GM18907 (cell line): ENCODE data around the gene TGIF1.
"Not testable (repeated sequence)": the region's sequence is repeated elsewhere in the genome, so short reads cannot be mapped to it uniquely, and the experiment has no call there.

Source experiments
- ATAC-seq: cut with Tn5 transposase; IDR thresholded peaks from one replicate; pipeline ENCODE4 v1.9.1; 2021; ENCODE audit warnings: mild to moderate bottlenecking, moderate library complexity; ENCODE audit not compliant: unreplicated experiment

The TGIF1 gene

DNA sequence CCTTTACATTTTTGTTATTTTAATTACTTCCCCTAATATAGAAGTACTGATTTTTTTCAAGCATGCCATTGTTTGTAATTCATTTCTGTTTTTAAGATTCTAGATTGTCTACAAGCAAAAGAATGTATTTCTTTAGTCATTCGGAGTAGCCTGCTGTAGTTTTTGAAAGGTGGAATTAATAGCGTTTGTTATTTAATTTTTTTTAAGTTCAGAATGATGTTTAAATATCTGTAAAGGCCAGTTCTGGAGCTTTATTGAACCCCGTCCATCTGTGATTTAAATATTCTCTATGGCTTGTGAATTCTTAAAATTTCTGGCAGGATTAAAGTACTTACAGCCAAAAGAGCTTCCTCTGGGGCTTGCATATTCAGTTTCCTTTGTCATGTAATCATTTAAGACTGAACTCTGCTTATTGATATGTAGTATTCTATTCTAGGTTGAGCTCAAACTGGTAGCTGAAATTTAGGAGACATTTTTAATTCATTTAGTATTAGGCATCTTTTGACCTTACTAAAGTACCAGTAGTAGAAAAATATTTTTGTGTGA lies 5.2 kb downstream of the TGIF1 start:
- ATAC-seq = no peak

DNA sequence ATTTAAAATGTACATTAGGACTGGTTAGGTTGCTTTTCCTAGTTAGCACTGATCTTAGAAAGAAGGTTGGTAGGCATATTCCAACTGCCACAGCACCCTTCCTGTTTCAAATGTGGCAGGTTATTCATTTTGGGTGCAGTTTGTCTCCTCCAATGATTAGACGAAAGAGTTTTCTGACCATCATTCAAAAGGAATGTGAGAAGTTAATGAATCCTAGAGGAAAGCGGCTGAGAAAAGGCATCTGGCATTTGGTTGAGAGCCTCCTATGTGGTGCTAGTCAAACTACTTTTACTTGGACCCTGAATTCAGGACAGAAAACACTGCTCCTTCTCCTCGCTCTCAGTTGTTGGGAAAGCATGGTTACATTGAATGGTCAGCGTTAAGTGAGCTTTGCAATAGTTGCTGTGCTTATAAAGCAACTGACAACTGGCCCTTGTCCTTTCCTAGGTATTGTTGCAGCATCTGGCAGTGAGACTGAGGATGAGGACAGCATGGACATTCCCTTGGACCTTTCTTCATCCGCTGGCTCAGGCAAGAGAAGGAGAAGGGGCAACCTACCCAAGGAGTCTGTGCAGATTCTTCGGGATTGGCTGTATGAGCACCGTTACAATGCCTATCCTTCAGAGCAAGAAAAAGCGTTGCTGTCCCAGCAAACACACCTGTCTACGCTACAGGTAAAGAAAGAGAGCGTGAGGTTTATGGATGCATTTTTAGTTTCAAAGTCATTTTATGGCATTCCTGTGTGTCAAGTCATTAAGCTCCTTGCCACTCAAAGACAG lies 6.1 kb downstream of the TGIF1 start:
- no peak for ATAC-seq

DNA sequence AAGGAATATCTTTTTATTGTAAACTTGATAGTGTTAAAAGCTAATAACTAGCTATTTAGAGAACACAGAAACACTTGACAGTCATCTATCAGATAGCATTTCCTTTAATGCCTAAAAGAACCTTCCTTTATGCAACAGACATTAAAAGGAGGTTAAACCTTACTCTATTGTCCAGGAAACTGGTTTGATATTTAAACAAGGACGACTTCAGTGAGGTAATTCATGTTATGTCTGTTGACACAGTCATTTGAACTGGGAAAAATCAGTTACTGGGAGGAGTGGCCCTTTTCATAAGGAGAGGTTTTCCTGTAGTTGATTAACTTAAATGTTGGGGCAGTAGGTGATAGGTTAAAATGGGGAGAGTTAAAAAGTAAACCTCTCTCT lies 6.7 kb downstream of the TGIF1 start:
- ATAC-seq = no peak

DNA sequence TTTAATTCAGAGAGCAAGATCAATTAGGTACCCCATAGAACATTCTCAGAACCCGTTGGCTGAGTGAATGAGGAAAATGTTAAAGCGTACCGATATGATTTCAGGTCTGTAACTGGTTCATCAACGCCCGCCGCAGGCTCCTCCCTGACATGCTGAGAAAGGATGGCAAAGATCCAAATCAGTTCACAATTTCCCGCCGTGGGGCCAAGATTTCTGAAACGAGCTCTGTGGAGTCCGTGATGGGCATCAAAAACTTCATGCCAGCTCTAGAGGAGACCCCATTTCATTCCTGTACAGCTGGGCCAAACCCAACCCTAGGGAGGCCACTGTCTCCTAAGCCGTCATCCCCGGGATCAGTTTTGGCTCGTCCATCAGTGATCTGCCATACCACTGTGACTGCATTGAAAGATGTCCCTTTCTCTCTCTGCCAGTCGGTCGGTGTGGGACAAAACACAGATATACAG lies 7.3 kb downstream of the TGIF1 start:
- ATAC-seq = no peak

DNA sequence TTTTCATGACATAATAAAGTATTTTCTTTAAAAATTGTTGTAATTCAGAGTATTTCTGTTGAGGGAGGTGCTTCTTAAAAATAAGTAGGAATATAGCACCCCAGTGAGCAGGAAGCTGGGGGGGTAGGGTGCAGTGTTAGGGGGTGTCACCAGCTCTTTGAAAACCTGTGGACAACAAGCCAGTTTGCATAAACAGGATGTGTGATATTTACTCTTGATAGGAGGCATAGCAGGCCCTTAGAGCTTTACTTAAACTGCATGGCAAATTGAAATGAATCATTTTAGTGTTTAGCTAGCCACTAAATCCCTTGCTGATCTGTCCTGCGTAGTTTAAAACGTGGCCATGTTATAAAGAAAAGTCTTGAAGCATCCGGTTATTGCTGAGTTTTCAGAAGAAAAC lies 8.4 kb downstream of the TGIF1 start:
- no peak for ATAC-seq

DNA sequence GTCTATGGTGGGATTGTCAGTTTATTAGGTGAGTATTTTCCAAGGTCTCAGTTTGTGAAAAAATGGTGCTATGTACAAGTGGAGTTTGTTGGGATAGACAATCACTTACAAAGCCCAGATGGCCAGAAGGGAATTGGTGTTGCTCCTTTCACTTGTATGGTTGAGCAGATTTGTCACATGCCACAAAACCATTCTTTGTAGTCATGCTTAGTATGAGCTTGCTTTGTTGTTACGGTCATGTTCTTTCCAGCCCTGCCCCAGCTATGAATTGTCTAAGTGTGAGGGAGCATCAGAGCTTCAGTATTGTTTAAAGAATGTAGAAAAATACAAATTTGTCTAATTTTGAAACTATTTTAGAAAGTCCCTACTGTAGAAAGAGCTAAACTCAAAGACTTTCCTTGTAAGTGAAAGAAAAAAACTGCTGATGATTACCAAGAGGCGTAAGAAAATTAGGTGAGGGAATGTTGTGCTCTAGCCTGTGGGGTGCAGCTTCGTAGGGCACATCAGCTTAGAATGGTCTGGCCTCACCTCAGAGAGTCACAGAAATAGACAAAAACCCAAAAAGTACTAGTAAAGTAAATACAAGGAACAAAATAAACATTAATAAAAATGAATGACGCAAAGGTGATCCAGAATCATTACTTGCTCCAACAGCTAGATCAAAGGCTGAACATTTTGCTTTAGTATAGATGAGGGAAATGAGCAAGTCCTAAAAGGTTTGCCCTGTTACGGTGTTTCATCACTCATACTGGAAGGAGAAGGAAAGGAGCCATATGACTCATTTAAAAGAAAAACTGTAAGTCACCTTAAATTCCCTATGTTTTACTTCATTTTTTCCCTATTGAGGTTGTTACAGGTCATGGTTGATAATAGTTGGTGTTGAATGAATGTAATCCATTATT lies 9.2 kb downstream of the TGIF1 start:
- peak; percentile 57 for ATAC-seq

DNA sequence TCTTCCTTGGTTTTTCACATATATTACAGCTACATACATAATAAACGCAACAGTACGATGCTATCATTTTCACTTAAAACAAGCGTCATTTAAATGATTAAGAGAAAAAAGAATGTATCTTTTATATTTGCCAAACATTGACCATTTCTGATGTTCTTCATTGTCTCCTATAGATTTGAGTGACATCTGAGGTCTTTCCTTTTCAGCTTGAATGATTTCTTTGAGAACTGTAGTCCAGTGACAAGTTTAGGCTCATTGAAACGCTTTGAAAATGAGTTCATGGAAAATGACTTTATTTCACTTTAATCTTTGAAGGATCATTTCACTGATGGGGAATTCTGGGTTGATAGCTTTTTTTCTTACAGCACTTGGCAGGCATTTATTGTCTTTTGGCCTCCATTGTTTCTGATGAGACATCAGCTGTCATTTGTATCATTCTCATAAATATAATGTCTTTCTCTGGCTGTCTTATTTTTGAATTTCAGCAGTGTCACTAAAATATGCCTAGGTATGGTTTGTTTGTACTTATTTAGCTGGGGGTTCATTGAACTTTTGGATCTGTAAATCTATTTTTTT lies 10.9 kb downstream of the TGIF1 start:
- no peak for ATAC-seq

DNA sequence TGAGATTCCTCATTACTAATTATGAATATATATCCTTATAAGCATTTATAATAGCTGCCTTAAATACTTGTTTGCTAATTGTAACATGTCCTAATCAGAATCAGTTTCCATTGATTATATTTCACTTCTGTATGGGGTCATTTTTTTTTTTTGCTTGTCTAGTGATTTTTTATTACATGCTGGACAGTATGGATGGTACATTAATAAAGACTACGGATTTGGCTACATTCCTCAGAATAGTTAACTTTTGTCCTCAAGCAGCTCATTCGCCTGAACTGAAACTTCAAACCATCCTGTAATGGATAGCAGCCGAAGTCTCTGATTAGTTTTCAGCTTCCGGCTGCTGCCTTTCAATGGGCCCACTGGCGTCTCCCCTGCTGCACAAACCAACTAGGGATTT lies 11.7 kb downstream of the TGIF1 start:
- ATAC-seq = no peak

DNA sequence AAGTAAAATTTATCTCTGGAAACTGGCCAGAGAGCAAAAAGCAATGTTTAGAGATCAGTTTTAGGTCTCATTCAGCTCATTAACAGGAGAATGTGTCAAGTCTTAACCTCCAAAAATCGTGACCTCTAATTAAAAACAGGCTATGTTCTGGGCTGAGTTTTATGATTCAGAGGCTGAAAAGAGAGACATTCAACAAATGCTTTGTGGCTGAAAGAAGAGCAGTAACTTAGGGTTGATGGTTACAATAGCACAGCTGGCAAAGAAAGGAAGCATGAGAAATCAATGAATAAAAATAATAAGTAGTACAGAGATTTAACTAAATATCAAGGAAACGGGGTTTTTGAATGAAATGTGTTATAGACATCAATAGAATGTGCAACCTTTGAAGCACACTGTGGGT lies 13.1 kb downstream of the TGIF1 start:
- no peak for ATAC-seq

DNA sequence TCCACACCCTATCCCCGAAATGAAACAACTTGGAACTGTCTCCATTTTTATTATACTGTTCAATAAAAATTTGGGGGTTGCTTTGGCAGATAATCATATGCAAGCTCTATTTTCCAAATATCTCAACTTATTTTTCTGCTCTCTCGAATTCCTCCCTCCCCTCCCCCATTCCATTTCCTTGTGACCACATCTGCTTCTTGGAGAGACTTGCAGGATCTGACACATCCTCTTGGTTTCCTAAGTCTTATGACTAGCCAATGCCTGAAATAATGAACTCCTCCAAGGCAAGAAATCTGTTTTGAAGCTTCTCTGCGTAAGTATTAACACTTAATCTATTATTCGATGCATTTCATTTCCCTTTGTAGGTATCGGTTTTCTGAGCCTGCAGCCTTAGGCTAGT lies 16.1 kb downstream of the TGIF1 start:
- ATAC-seq = no peak

DNA sequence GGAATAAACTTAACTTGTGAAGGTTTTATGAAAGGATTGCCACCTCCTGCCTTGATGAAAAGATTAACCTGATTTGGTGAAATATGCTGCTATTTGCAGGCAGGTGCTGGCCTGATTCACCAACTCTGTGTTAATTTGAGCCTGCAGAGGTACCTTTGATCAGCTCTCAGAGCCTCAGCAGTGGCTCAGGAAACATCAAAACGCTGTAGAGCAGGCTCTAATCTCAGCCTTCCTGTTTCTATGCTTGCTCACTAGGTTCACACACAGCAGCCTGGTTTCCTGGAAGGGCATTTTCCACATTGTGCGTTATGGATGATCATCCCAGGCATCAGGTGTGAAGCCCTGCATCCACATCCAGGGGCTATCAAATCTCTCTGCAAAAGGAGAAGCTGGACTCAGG lies 16.9 kb downstream of the TGIF1 start:
- ATAC-seq = no peak

DNA sequence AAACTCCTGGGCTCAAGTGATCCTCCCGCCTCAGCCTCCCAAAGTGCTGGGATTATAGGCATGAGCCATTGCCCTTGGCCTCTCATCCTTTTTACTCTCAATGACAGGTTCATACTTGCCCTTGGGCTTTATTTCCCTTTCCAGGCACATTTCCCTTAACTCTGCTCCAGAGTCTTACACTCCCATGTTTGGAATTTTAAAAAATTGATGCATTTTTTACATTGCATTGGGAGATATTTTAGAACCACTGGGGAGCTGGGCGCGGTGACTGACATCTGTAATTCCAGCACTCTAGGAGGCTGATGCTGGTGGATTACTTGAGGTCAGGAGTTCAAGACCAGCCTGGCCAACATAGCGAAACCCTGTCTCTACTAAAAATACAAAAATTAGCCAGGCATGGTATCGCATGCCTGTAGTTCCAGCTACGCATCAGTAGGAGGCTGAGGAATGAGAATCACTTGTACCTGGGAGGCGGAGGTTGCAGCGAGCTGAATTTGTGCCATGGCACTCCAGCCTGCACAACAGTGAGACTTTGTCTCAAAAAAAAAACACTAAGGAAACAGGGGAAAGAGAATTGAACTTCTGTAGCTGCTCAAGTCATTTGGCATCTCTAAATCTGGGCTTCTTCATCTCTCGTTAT lies 18.2 kb downstream of the TGIF1 start:
- no peak for ATAC-seq

DNA sequence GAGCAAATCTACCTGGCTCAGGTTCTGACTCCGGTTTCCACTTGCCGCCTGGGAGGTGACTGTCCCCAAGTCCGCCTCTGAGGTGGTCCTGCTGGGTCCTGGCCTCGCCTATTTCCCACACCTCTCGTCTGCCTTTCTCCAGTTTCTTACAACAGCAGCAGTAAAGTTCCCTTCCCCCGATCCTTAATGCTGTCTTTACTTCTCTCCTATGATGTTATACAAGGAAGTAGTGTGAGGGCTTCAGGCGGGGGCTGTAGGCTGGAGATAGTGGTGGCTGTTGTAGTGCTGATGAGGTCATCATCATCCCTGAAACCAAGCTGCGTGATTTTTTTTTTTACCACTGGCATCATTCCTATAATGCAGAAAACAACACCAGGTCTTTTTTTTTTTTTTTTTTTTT lies 18.9 kb downstream of the TGIF1 start:
- ATAC-seq = no peak

DNA sequence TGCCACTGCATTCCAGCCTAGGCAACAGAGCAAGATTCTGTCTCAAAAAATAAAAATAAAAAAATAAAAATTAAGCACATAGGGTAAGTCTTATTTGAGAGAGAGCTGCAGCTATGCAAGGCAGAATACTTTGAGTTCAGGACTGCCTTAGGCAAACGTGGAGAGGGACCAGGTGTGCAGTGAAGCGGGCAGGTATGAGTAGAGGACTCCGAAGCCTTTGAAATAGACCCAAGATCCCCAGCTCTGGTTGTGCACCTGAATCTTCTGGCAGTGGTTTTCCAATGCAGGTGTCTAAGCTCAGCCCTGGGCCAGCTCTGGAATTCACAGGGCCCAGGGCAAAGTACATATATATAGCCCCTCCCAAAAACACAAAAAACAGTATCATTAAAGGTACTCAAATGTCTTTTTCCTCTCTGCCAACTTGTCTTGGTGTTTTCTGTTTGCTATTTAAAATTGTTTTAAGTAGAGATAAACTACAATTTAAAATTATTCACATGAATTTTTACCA lies 21.2 kb downstream of the TGIF1 start:
- no peak for ATAC-seq

DNA sequence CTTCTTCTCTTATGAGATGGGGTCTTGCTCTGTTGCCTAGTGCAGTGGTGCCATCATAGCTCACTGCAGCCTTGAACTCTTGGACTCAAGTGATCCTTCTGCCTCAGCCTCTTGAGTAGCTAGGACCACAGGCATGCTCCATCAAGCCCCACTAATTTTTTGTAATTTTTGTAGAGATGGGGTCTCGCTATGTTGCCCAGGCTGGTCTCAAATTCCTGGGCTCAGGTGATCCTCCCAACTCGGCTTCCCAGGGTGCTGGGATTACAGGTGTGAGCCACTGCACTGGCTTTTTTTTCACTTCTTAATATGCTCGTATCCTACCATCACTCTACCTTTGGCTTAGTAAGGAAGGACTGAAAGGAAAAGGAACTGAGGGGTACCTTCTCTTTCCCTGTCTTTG lies 22.1 kb downstream of the TGIF1 start:
- ATAC-seq = not testable (repeated sequence)

DNA sequence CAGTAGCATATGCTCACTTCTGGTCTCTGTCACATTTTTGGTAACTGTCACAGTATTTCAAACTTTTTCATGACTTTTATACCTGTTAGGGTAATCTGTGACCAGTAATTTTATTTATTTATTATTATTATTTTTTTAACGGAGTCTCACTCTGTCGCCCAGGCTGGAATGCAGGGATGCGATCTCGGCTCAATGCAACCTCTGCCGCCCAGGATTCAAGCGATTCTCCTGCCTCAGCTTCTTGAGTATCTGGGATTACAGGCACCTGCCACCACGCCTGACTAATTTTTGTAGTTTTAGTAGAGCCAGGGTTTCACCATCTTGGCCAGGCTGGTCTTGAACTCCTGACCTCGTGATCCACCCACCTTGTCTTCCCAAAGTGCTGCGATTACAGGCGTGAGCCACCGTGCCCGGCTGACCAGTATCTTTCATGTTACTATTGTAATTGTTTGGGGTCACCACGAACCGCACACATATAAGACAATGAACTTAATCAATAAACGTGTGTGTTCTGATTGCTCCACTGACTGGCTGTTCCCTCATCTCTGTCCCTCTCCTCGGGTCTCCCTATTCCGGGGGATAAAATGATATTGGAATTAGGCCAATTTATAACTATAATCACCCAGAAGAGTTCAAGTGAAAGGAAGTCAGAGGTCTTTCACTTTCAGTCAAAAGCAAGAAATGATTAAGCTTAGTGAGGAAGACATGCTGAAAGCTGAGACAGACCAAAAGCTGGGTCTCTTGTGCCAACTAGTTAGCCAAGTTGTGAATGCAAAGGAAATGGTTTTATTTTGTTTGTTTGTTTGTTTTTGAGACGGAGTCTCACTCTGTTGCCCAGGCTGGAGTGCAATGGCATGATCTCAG lies 22.9 kb downstream of the TGIF1 start:
- peak; percentile 98 for ATAC-seq

DNA sequence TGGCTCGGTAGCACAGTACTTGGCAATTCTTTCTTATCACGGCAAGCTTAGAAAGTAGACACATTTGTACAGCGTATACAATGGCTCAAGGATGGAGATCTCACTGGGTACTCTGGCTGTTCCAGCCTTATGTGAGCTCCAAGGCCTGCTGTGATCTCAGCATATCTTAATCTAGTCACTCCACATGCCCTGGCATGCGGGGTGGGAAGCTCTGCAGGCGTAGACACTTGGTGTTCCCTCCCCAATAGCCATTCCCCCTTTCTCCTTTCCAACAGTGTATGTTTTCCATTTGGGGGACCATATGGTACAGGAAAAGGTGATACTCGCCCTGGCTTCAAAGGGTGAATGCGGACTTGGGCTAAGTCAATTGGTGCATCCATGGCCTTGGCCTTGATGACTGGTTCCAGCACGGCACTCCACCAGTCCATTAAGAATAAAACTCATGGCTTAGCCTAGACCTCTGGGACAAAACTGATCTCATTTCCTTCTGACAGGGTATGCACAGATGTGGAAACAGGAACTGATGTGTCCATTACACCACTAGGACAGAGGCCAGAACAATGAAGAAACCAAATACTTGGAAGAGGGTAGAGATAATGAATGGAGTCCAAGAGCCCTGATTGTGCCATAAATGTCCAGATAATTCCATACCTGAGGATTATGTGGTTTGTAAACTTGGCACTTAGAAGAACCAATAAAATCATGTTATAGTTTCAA lies 28.4 kb downstream of the TGIF1 start:
- ATAC-seq = no peak

DNA sequence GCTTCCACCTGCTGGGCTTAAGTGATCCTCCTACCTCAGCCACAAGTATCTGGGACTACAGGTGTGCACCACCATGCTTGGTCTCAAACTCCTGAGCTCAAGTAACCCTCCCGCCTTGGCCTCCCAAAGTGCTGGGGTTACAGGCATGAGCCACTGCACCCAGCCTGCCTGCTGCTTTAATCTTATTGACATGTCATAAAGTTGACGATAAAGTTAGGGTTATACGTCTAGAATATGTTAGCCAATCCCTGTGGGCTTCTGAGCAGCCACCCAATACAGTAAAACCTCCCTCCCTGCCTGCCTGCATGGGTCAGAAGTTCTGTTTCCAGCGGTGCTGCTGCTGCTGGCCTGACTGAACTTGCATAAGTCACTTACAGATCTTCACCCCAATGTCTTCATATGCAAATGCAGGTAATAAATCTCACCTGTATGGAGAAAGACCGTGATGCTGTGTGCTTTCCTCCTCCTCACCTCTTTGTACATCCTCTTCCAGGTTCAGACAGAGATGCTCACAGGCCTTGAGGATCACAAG lies 30.1 kb downstream of the TGIF1 start:
- ATAC-seq = no peak
